Measurements from ENCODE around the gene CDK3.
"Not testable (repeated sequence)": the region's sequence is repeated elsewhere in the genome, so short reads cannot be mapped to it uniquely, and the experiment has no call there.

Gene CDK3

GRCh38 chr17:76017481-76018339, 17.1 kb downstream of the CDK3 start:
- no peak for DNase-seq

- DNase-seq = no peak
Observed at GRCh38 chr17:76018340-76018680, 17.7 kb downstream of the CDK3 start.

- DNase-seq = no peak
Observed at GRCh38 chr17:76018801-76019200, 18.1 kb downstream of the CDK3 start.

- DNase-seq = no peak
Observed at GRCh38 chr17:76019833-76020467, 19.3 kb downstream of the CDK3 start.

- no peak for DNase-seq
Observed at GRCh38 chr17:76022285-76022684, 21.6 kb downstream of the CDK3 start.

- no peak for DNase-seq
Observed at GRCh38 chr17:76022973-76023899, 22.6 kb downstream of the CDK3 start.

- no peak for DNase-seq
Observed at GRCh38 chr17:76023900-76024237, 23.2 kb downstream of the CDK3 start.

GRCh38 chr17:76024353-76024752, 23.7 kb downstream of the CDK3 start:
- DNase-seq = no peak

- DNase-seq = no peak
Observed at GRCh38 chr17:76025294-76025693, 24.6 kb downstream of the CDK3 start.

- DNase-seq = no peak
Observed at GRCh38 chr17:76026714-76027158, 26.1 kb downstream of the CDK3 start.

- DNase-seq = no peak
Observed at GRCh38 chr17:76027159-76027839, 26.6 kb downstream of the CDK3 start, which contains the start of gene EVPL. Gene EVPL, minus strand, starts transcription at chr17:76027306. Its CDS starts 108 bp downstream, at chr17:76027198.

- no peak for DNase-seq
Observed at GRCh38 chr17:76032073-76032779, 31.6 kb downstream of the CDK3 start.

- DNase-seq = no peak
Observed at GRCh38 chr17:76032780-76033108, 32.1 kb downstream of the CDK3 start.

GRCh38 chr17:76033139-76033538, 32.5 kb downstream of the CDK3 start:
- no peak for DNase-seq

- DNase-seq = no peak
Observed at GRCh38 chr17:76034428-76035350, 34.0 kb downstream of the CDK3 start.

GRCh38 chr17:76036497-76037261, 36.0 kb downstream of the CDK3 start:
- no peak for DNase-seq

- no peak for DNase-seq
Observed at GRCh38 chr17:76038050-76038449, 37.4 kb downstream of the CDK3 start.

- no peak for DNase-seq
Observed at GRCh38 chr17:76039121-76039520, 38.5 kb downstream of the CDK3 start.

- DNase-seq = no peak
Observed at GRCh38 chr17:76040376-76040775, 39.7 kb downstream of the CDK3 start.

- DNase-seq = not testable (repeated sequence)
Observed at GRCh38 chr17:76042868-76043267, 42.2 kb downstream of the CDK3 start.
